GM18511 (cell line): Measurements from ENCODE around the gene ARHGAP24.
"Not testable (repeated sequence)": the region's sequence is repeated elsewhere in the genome, so short reads cannot be mapped to it uniquely, and the experiment has no call there.

Experiments
- ATAC-seq: cut with Tn5 transposase; IDR thresholded peaks from one replicate; pipeline ENCODE4 v1.9.1; 2021; ENCODE audit warnings: mild to moderate bottlenecking, moderate library complexity; ENCODE audit not compliant: unreplicated experiment

Gene ARHGAP24

GRCh38 chr4:85482010-85482738, 7.2 kb downstream of the ARHGAP24 start:
- ATAC-seq: no peak

- ATAC-seq: no peak
These were observed 11.6 kb downstream of the ARHGAP24 start for GRCh38 chr4:85486425-85487086.

GRCh38 chr4:85488416-85488815, 13.5 kb downstream of the ARHGAP24 start:
- no peak for ATAC-seq

- no peak for ATAC-seq
These were observed 14.5 kb downstream of the ARHGAP24 start for GRCh38 chr4:85489273-85489981.

GRCh38 chr4:85491527-85491926, 16.6 kb downstream of the ARHGAP24 start:
- ATAC-seq: peak; percentile 80

GRCh38 chr4:85492336-85492735, 17.4 kb downstream of the ARHGAP24 start:
- no peak for ATAC-seq

- no peak for ATAC-seq
These were observed 20.7 kb downstream of the ARHGAP24 start for GRCh38 chr4:85495621-85496020.

- no peak for ATAC-seq
These were observed 21.3 kb downstream of the ARHGAP24 start for GRCh38 chr4:85496126-85496849.

- no peak for ATAC-seq
These were observed 22.0 kb downstream of the ARHGAP24 start for GRCh38 chr4:85496933-85497332.

- peak; percentile 97 for ATAC-seq
These were observed 23.3 kb downstream of the ARHGAP24 start for GRCh38 chr4:85498068-85498733.

GRCh38 chr4:85499573-85499972, 24.6 kb downstream of the ARHGAP24 start:
- no peak for ATAC-seq

- ATAC-seq: no peak
These were observed 25.3 kb downstream of the ARHGAP24 start for GRCh38 chr4:85500110-85500867.

- ATAC-seq: not testable (repeated sequence)
These were observed 26.2 kb downstream of the ARHGAP24 start for GRCh38 chr4:85501145-85501544.

- ATAC-seq: no peak
These were observed 33.7 kb downstream of the ARHGAP24 start for GRCh38 chr4:85508654-85509053.

- no peak for ATAC-seq
These were observed 35.1 kb downstream of the ARHGAP24 start for GRCh38 chr4:85509882-85510631.

GRCh38 chr4:85510632-85510984, 35.7 kb downstream of the ARHGAP24 start:
- ATAC-seq: no peak

- no peak for ATAC-seq
These were observed 37.7 kb downstream of the ARHGAP24 start for GRCh38 chr4:85512446-85513205.

GRCh38 chr4:85514117-85514516, 39.2 kb downstream of the ARHGAP24 start:
- ATAC-seq: peak; percentile 64

- no peak for ATAC-seq
These were observed 39.8 kb downstream of the ARHGAP24 start for GRCh38 chr4:85514783-85515182.
